Measurements from ENCODE around the gene SP3.

DNA sequence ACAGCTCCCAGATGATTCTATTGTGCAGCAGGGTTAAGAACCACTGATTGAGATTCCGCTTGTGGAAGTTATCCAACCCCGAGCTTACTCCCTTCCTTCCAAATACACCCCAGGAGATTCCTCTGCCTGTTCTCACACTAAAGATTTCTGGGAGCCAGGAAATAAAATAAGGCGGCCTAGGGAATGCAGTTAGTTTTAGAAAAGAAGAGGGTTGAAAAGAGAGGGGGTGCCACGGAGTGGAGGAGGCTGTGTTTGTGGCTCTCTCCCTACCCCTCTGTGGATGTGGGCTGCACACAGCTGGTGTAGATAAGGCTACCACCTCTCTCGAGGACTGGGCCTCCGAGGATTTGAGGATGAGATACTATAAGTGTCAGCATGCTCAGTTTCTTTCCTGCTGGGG lies 25.1 kb upstream of the SP3 start:
- TF ChIP-seq GATA2 (IDR thresholded peaks at IDR 0.05; ENCODE audit: low read depth, low read length) (no peak), GATA3 (IDR thresholded peaks at IDR 0.05; ENCODE audit: low read depth, low read length) (no peak)

Measured in SH-SY5Y (cell line).